GM12891 (cell line): Measurements from ENCODE around the gene PLEKHA8.
A peak's percentile ranks its signal among the peaks of the same experiment; 100 is the strongest.

Experiments
- DNase-seq: peaks from one replicate; pipeline ENCODE4 v3.0.0; 2011; ENCODE audit warnings: low spot score; ENCODE audit not compliant: insufficient read length
- FAIRE-seq: peaks from 2 replicates; lab custom pipeline; 2011; peaks lifted over from hg19 to GRCh38; lab: Jason Lieb, UNC
- PAX5 ChIP-seq: IDR thresholded peaks from 2 replicates; pipeline ENCODE4 v1.6.1; 2011; ENCODE audit warnings: low read length, moderate library complexity, mild to moderate bottlenecking; ENCODE audit not compliant: insufficient read depth, severe bottlenecking
- POLR2A ChIP-seq: IDR thresholded peaks from 2 replicates; pipeline ENCODE4 v1.6.1; 2011; ENCODE audit warnings: low read depth, low read length, control low read depth
- POLR2AphosphoS5 ChIP-seq: IDR thresholded peaks from 2 replicates; pipeline ENCODE4 v1.6.1; 2011; ENCODE audit warnings: low read depth, low read length, control low read depth
- POU2F2 ChIP-seq: IDR thresholded peaks from 2 replicates; pipeline ENCODE4 v1.6.1; 2011; ENCODE audit warnings: low read depth, mild to moderate bottlenecking, control low read depth, low read length, moderate library complexity
- SPI1 ChIP-seq: IDR thresholded peaks from 2 replicates; pipeline ENCODE4 v1.6.1; 2011; ENCODE audit warnings: low read depth, low read length, control low read depth
- TAF1 ChIP-seq: IDR thresholded peaks from 2 replicates; pipeline ENCODE4 v1.6.1; 2011; ENCODE audit warnings: low read depth, low read length, control low read depth

PLEKHA8 gene

GRCh38 chr7:30136743-30137485 lies 108.7 kb downstream of the PLEKHA8 start:
- TF ChIP-seq POLR2AphosphoS5 (no peak), TAF1 (no peak), SPI1 (no peak), POU2F2 (no peak), PAX5 (no peak), POLR2A (no peak)
- DNase-seq: no peak
- no peak for FAIRE-seq

GRCh38 chr7:30139836-30140384 lies 111.7 kb downstream of the PLEKHA8 start:
- FAIRE-seq (no peak), DNase-seq (no peak)
- TF ChIP-seq TAF1 (no peak), PAX5 (no peak), POLR2A (no peak)

- DNase-seq (no peak), FAIRE-seq (no peak)
- TF ChIP-seq POU2F2 (no peak), TAF1 (no peak), POLR2A (no peak), POLR2AphosphoS5 (no peak), SPI1 (no peak), PAX5 (no peak)
These were observed 112.2 kb downstream of the PLEKHA8 start for GRCh38 chr7:30140456-30140855.

- no peak for TF ChIP-seq TAF1
- TF ChIP-seq POU2F2: no peak
- TF ChIP-seq PAX5: no peak
- TF ChIP-seq SPI1: no peak
- DNase-seq (no peak), FAIRE-seq (no peak)
These were observed 114.5 kb downstream of the PLEKHA8 start for GRCh38 chr7:30142710-30143109.

- FAIRE-seq: peak; percentile 20
- no peak for TF ChIP-seq POU2F2
- TF ChIP-seq PAX5: no peak
- TF ChIP-seq SPI1: no peak
- TF ChIP-seq TAF1: no peak
- TF ChIP-seq POLR2A: no peak
- TF ChIP-seq POLR2AphosphoS5: no peak
- no peak for DNase-seq
These were observed 115.6 kb downstream of the PLEKHA8 start for GRCh38 chr7:30143748-30144251.

GRCh38 chr7:30144657-30145306 lies 116.6 kb downstream of the PLEKHA8 start:
- no peak for TF ChIP-seq TAF1
- TF ChIP-seq POU2F2: no peak
- DNase-seq: no peak
- FAIRE-seq: no peak

- DNase-seq (no peak), FAIRE-seq (no peak)
- no peak for TF ChIP-seq POLR2A
- TF ChIP-seq TAF1: no peak
- no peak for TF ChIP-seq SPI1
- no peak for TF ChIP-seq POU2F2
- TF ChIP-seq PAX5: no peak
These were observed 117.3 kb downstream of the PLEKHA8 start for GRCh38 chr7:30145426-30145970.

GRCh38 chr7:30146127-30146612 lies 118.0 kb downstream of the PLEKHA8 start:
- DNase-seq (no peak), FAIRE-seq (peak; percentile 35)
- TF ChIP-seq POLR2AphosphoS5 (no peak), SPI1 (no peak), POLR2A (no peak), PAX5 (no peak), TAF1 (no peak)

- TF ChIP-seq POU2F2 (no peak), POLR2A (no peak), SPI1 (no peak), PAX5 (no peak), TAF1 (no peak), POLR2AphosphoS5 (no peak)
- DNase-seq (no peak), FAIRE-seq (no peak)
These were observed 119.0 kb downstream of the PLEKHA8 start for GRCh38 chr7:30147223-30147622.

GRCh38 chr7:30147785-30148184 lies 119.6 kb downstream of the PLEKHA8 start:
- no peak for DNase-seq
- no peak for FAIRE-seq
- TF ChIP-seq POLR2AphosphoS5 (no peak), POU2F2 (no peak), POLR2A (no peak), TAF1 (no peak), SPI1 (no peak), PAX5 (no peak)
